NK-92 treated with Interleukin-12 subunit alpha and Interleukin-12 subunit beta, amount 100 ng/mL, for 24 hours (cell line): ENCODE results near the gene GAS6.
"Not testable (repeated sequence)": the region's sequence is repeated elsewhere in the genome, so short reads cannot be mapped to it uniquely, and the experiment has no call there.

ENCODE experiments used
- DNase-seq: peaks from one replicate; lab custom pipeline; 2025; lab: John Stamatoyannopoulos, UW

The GAS6 gene

DNA sequence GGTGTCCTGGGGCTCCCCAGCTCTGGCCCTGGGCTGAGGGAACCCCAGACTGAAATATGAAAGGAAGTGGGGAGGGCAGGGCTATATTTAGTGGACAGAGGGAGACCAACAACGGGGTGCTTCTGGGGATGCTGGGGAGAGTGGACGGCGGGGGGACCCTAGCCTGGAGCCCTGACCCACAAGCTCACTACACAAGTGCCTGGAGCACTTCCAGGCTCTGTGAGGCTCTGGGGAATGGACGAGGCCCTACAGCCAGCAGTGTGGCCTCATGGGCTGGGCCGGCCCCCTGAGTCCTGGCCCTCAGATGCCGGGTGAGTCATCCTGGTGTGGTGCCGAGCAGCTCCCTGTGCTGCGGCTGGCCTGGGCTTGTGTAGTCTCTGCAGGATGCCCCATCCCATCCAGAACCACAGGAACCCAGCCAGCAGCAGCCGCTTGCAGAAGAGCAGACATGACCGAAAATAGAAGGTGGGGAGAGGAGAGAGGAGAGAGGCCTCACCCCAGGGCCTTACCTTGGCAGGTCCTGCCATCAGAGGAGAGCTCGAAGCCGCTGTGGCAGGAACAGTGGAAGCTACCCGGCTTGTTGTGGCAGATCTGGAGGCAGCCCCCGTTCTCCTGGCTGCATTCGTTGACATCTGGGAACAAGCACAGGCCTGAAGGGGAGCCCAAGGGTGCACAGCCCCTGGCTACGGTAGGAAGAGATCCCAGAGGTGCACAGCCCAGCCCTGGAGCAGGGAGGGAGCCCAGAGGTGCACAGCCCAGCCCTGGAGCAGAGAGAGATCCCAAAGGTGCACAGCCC lies 26.1 kb downstream of the GAS6 start:
- no peak for DNase-seq

DNA sequence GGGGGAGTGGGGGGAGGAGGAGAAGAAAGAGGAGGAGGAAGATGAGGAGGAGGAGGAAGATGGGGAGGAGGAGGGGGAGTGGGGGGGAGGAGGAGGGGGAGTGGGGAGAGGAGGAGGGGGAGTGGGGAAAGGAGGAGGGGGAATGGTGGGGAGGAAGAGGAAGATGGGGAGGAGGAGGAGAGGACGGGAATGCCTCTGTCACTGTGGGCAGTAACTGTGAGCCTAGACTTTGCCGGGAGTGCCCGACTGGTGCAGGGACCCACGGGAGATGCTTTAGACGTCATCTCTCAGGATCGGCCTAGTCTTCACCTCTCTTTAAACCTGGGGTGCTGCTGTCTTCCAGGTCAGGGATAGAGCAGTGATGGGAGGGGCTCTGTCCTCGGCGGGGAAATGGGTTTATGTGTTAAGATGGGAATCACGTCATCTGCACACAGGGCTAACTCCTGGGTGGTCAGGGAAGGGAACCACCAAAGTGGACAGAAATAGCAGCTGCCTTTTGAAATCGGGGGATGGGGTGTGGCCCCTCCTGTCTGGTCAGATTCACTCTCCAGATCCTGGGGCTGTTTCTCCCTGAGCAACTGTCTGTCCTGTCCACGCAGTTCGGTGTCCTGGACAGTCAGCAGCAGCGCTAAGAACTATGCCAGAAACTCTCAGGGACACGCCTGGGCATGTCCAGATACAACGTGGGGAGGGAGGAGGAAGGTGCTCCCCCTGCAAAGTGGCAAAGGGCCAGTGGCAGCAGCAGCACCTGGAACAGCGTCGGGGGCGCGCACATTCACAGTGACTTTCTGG lies 26.9 kb downstream of the GAS6 start:
- no peak for DNase-seq

DNA sequence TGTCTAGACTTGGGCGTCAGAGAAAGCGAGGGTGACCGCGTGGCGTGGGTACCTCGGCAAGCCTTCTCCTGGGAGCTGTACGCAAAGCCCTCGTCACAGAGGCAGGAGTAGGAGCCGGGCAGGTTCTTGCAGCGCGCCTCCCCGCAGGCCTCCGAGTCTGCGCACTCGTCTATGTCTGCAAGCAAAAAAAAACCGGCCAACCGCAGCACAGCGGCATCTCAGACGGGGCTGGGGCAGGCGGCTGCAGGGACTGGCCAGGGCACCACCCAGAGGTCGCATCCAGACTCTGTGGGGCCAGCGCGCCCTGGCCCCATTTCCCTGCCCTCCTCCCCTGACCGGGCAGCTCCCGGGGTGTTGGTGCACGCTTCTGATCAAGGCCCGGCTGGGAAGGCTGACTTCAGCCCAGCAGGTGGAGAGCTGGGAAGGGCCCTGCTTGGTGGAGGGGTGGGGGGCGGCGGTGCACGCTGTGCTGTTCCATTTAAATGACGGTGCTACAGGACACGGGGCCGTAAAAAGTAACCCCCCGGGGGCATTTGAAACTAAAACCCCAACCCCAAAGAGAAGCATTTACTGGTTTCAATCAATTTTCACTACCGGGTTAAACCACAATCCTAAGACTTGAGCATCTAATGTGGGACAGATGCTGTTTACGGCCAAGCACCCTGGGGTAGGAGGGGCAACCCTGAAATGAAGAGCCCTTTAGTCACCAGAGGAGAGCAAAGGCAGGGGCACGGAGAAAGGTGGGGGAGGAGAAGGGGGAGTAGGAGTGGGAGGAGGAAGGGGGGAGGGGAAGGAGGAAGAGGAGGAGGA lies 28.2 kb downstream of the GAS6 start:
- no peak for DNase-seq

DNA sequence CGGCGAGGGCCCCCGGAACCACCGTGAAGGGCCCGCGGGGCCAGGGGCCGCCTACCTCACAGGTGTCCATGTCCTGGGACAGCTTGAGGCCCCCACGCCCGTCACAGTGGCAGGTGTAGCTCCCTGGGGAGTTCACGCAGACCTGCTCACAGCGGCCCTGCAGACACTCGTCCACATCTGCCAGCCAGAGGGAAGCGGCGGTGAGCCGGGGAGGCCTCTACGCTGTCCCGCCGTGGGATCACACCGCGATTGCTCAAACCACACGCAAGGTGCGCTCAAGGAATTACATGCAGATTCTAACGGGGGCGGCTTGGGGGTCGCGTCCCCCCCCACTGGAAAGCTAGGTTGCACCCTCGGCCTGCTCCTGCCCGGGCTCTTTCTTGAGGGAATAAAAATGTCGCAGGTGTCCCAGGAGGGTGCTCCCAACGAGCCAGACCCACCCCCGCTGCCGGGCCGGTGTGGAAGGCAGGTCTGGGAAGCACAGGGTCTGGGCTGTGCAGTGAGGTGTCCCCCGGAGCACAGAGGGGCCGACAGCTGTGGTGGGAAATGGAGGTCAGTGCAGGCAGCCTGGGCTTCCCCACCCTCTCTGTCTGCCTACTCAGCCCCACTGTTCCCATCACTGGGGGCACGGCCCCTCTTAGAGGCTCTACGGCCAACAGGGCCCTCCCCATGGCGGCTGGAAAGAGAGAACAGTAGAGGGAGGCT lies 29.2 kb downstream of the GAS6 start:
- DNase-seq: no peak

DNA sequence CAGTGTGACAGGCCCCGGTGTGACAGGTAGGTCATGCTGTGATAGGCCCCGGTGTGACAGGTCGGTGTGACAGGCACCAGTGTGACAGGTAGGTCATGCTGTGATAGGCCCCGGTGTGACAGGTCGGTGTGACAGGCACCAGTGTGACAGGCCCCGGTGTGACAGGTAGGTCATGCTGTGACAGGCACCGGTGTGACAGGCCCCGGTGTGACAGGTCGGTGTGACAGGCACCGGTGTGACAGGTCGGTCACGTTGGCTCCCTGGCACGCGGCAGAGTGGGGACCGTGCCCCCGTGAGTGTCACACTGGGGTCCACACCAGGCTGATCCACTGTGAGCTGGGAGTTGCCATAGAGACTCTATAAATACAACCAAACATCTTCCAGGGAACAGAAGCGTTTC lies 29.9 kb downstream of the GAS6 start:
- DNase-seq: not testable (repeated sequence)

DNA sequence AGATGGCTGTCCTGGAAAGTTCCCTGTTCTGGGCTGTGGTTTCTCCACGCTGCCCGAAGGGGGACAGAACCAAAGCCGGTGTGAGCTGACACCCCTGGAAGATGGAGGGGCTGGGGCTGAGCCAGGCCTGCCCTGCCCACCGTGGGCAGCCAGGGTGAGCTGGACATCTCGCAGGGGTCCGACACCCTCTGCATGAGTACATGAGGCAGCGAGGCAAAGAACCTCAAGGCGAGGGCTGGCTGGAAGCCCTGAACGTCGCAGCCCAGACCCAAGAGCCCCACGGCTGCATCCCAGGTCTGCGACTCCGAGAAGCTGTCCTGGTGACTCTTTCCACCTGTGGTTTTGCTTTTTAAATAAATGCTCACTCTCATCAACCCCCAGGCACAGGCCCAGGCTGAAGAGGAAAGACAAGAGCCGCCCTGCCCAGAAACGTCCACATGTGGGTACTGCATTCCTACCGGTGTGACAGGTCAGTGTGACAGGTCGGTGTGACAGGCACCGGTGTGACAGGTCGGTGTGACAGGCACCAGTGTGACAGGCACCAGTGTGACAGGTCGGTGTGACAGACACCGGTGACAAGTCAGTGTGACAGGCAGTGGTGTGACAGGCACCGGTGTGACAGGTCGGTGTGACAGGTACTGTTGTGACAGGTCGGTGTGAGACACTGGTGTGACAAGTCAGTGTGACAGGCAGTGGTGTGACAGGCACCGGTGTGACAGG lies 30.6 kb downstream of the GAS6 start:
- DNase-seq: no peak

DNA sequence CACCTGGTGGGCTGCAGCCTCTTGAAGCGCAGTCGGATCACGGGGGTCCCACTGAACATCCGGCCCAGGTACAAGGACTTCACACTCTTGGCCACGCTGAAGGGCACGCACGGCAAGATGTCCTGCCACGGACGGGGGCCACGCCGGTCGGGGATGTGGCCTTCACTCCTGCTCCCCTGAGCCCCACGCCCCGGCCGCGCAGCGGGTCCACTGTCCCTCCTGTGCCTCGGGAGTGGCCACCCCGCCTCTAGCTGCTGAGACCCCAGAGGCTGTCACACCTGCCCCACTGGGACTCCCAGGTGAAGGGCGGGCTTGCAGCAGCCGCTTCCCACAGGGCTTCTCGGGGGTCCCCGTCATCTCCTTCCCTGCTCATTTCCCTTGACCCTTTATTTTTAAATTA lies 31.2 kb downstream of the GAS6 start:
- no peak for DNase-seq

DNA sequence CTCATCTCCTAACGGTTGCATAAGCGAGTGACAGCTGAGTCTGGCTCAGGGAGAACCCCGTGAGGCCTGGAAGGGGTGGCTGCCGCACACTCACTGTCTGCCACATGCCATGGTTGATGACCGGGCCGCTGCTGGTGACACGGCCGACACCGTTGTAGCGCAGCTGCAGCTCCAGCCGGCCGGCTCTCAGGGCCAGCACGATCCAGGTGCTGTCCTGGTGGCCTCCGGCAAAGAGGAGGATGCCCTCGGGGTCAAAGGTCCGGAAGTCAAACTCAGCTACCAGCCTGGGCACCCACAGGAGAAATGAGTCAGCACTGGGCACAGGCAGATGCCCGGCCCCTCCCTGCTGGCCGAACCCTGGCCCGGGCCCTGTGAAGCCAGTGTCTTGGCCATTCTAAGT lies 31.7 kb downstream of the GAS6 start:
- DNase-seq: no peak

DNA sequence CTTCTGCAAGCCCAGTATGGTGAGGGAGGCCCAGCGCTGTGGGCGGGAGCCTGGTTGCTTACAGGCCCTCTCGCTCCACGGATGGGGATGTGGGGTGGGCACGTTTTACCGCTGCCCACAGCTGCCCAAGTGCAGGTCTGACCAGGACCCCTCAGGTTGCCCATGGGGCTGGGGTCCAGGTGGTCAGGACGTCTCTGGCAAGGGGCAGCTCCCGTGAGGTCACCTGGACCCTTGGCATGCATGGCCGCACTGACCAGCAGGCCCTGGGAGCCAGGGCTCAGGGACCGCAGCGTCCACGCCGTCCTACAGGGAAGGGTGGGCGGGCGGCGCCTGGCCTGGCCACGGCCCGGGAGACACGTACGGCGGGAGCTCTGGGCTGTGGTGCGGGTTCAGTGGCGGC lies 32.8 kb downstream of the GAS6 start:
- no peak for DNase-seq

DNA sequence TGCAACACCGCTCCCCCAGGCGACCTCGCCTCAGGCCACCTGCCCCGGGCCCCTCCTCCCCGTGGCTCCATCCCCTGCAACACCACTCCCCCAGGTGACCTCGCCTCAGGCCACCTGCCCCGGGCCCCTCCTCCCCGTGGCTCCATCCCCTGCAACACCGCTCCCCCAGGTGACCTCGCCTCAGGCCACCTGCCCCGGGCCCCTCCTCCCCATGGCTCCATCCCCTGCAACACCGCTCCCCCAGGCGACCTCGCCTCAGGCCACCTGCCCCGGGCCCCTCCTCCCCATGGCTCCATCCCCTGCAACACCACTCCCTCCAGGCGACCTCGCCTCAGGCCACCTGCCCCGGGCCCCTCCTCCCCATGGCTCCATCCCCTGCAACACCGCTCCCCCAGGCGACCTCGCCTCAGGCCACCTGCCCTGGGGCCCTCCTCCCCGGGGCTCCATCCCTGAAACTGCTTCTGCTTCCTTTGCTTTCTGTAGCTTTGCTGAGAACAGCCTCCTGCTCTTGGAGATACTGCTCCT lies 33.4 kb downstream of the GAS6 start:
- not testable (repeated sequence) for DNase-seq

DNA sequence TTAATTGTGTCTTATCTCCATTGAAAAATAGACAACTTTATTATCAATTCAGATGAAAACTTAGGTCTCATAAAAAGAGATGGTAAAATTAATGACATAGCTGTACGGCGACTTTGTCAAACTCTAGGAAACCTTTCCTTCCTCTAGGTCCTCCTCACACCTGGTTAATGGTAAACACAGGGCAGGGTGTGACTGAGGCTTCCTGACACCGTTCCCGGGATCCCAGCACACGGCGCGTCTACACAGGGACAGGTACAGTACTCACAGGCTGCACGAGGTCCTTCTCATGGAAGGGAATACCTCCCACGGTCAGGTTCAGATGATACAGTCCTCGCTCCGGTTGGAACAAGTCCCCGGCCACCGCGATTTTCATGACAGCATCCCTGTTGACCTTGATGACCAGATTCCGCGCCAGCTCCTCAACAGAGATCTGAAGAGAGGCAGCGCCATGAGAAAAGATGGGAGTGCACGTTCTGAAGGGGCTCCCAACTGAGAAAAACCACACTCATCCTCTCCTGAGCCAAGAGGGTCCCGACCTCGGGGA lies 35.5 kb downstream of the GAS6 start:
- DNase-seq: no peak

DNA sequence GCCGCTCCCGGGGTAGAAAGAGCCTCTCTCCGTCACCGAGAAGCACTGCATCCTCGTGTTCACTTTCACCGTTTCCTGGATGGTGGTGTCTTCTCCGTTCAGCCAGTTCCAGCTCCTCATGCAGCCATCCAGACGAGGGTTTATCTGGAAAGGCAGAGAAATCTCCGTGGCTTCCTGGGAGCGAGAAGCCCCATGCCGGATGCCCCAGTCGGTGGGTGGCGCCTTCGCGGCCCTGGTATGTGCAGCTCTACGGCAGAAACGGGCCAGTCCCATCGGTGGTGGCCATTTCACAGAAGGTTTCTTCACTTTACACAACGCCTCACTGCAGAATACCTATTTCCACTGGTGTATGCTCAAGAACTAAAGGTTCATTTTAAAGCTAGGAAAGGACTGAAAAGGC lies 36.9 kb downstream of the GAS6 start:
- DNase-seq: no peak

DNA sequence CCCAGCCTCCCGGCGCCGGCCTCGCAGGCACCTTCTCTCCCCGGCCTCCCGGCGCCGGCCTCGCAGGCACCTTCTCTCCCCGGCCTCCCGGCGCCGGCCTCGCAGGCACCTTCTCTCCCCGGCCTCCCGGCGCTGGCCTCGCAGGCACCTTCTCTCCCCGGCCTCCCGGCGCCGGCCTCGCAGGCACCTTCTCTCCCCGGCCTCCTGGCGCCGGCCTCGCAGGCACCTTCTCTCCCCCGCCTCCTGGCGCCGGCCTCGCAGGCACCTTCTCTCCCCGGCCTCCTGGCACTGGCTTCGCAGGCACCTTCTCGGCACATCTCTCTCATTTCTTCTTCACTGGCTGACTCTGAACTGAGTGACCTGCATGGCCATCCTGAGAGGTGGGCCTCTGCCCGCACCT lies 37.4 kb downstream of the GAS6 start:
- not testable (repeated sequence) for DNase-seq

DNA sequence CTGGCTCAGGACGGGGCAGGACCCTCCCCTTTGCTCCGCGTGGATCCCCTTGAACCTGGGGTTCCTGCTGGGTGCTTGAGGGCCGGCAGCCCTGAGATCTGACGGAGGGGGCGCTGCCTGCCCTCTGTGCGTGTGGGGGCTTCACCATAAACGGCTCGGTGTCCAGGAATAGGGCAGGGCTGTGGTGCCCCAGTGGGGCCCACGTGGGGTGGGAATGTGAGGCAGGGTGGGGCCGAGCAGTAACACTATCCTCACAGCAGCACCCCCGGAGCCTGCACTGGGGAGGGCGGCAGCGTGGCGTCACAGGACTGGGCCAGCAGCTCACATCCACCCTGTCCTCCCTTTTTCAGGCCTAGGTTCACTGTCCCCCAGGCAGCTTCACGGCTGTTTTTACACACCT lies 38.0 kb downstream of the GAS6 start:
- no peak for DNase-seq

DNA sequence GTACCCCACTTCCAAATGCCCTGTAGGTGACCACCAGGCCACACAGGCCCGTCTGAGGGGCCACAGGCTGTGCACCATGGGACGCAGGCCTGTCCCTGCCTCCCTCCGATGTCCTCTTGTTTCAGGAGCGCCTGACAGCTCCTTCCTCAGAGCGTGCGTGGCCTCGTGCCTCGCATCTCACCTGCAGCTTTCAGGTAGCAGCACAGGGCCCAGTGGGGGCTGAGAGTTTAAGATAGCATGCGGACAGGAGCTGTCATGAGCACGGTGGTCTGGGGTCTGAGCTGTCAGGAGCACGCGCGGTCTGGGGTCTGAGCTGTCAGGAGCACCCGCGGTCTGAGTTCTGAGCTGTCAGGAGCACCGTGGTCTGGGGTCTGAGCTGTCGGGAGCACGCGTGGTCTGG lies 40.1 kb downstream of the GAS6 start:
- DNase-seq: no peak

DNA sequence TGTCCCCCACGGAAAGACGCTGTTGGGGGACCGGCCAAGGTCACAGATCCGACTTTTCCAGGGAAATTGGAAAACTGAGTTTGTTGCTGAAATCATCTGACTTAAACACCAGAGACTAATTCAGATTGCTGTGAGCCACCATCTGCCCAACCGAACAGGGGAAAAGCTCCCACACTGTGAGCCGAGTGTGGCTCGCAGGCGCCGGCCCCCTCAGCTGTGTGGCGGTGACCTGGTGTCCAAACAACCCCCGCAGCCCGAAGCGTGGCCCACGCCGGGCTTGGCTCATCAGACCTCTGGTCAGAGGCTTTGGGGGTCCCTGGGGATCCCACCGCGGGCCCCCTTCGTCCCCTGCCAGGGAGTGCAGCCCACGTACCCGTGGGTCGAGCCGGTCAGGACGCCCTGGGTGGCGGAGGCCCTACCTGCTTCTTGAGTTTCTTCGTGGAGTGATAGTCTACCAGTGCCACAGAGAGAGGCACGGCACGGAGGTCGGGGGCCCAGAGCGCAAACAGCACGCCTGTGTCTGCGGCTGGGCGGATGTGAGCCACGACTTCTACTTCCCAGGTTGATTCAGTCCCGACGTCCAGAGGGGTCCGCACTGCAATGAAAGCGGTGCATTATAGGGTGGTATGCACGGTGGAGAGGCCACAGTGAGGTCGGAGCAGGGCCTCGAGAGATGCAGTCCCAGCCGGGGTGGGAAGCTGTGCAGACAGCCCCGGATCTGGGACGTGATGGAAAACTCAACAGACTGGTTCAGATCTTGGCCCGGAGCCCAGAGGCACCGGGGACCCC lies 40.7 kb downstream of the GAS6 start:
- no peak for DNase-seq

DNA sequence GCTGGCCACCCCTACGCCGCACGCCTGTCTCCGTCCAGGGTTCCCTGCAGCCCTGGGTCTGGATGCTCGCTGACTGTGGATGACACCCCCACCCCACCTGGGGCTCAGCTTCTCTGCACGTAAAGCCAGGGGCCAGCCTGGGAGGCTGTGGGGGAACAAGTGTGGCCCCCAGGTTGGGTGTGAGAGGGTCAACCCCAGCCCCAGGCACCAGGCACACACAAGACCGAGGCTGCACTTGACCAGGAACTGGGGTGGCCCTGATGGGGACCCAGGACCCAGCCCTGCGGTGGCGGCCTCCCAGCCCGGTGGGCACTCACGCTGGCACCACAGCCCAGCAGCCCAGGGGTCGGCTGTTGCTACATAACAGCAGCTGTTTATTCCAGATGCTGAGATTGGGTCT lies 41.6 kb downstream of the GAS6 start:
- DNase-seq: no peak

DNA sequence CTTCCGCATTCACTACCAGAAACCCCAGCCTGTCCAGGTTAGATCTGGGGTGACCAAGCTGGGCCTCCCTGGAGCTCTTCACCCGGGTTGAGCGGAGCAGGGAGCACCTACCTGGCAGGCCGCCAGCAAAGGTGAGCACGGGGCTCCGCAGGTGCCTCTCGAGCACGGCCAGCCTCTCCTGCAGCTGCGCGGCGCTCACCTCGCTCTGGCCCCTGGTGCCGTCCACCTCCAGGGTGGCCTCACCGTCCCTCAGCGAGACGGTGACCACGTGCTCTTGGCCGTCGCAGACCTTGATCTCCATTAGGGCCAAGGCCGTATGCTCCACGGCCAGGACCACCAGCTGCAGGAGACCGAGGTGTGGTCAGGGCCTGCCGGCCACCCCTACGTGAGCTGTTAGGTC lies 42.0 kb downstream of the GAS6 start:
- DNase-seq: no peak

DNA sequence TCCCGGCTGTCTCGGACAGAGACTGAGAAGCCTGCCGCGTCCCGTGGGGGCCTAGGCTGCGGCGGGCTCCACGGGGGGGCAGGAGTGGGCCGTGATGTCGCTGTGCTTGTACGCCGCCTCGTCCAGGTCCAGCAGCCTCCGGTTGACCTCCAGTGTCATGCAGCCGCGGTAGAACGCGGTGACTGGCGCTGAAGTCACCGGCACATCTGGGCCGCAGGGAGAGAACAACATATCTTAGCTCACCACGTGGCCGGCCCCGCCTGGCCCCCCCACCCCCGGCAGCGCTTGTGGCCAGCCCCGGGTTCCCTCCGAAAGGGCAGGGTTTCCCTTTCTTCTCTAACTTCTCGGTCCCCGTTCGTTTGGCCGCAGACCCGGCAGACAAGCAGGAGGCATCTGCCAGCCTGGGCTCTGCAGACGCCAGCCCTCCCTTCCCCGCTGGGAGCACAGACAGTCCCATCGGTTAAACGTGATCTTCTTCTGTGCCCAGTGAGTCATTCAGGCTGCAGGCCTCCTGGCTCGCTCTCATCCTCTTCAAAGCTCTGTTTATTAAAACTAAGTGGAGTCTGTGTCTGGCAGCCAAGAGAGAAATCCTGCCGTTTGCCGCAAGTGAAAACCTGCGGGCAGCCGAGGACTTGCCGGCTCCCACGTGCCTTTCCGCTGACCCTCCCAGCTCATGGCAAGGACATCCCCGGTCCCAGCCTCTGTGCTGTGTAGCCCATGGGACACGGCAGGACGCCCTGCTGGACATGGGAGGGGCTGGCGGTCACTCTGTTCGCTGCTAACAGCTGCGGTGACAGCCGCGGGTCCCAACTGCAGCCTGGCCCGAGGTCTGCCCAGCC lies 42.8 kb downstream of the GAS6 start:
- no peak for DNase-seq
